Naive thymus-derived CD8-positive, alpha-beta T cell (primary cell): ENCODE measurements around the gene CRIP2. TPM values are rescaled to one million over a fixed set of nuclear protein-coding genes. Genes with fewer than 3 reads are reported as not detected.

Experiments
- ATAC-seq, 2 donors: fragments of 150-1000 bp; cut with Tn5 transposase in 1 of 2; sonication (Bioruptor Pico), chemical (Tn5 transposase) in 1 of 2; 1 replicate in 1 of 2; 2 replicates in 1 of 2; pipeline ENCODE4 v1.10.0; 2021; ENCODE audit warnings: mild to moderate bottlenecking in 2 of 2, moderate library complexity in 2 of 2
- POLR2A ChIA-PET: fragments of 350-600 bp; sonication (Branson Sonifier 250); formaldehyde crosslinking; loops from one replicate; lab custom pipeline; 2021; ENCODE audit warnings: antibody characterized with exemption; lab: Charles Lee
- DNase-seq, 10 donors: peaks; one replicate each; pipeline versions ENCODE4 v3.0.0 to v3.0.0-alpha.2; 2020 to 2022
- H3K27ac Mint-ChIP-seq, 10 donors: one replicate each; pipeline ENCODE4 v1.8.0; 2020 to 2022; ENCODE audit warnings: mild to moderate bottlenecking in 10 of 10, mixed read lengths in 10 of 10, moderate library complexity in 4 of 10, inconsistent platforms in 1 of 10
- H3K27me3 Mint-ChIP-seq, 5 donors: one replicate each; pipeline ENCODE4 v1.8.0; 2021 to 2022; ENCODE audit warnings: mixed read lengths in 5 of 5
- H3K36me3 Mint-ChIP-seq, 3 donors: one replicate each; pipeline ENCODE4 v1.8.0; 2020 to 2022; ENCODE audit warnings: mixed read lengths in 3 of 3, mild to moderate bottlenecking in 2 of 3, inconsistent platforms in 1 of 3
- H3K4me1 Mint-ChIP-seq, 4 donors: one replicate each; pipeline ENCODE4 v1.8.0; 2021 to 2022; ENCODE audit warnings: mixed read lengths in 4 of 4
- H3K4me3 Mint-ChIP-seq, 10 donors: one replicate each; pipeline ENCODE4 v1.8.0; 2020 to 2022; ENCODE audit warnings: mild to moderate bottlenecking in 10 of 10, mixed read lengths in 10 of 10, moderate library complexity in 6 of 10, inconsistent platforms in 1 of 10
- H3K9me3 Mint-ChIP-seq, 9 donors: one replicate each; pipeline ENCODE4 v1.8.0; 2020 to 2022; ENCODE audit warnings: mixed read lengths in 9 of 9, mild to moderate bottlenecking in 3 of 9, inconsistent platforms in 1 of 9, moderate library complexity in 1 of 9
- polyA plus RNA-seq, 3 donors: library from polyadenylated mRNA; unstranded; fragments of 300-500 nt; fragmentation: Illumina TruSeq; gene quantifications; one replicate each; pipeline ENCODE4 v1.2.3, GENCODE V29; 2021
- total RNA-seq, 8 experiments: library from RNA in 2 of 8; stranded (reverse) in 2 of 8; gene quantifications; one replicate each; pipeline ENCODE4 v1.2.3 and lab custom pipeline; 2021 to 2026

The CRIP2 gene
- total and polyA plus RNA-seq, 5 experiments from 2014 or later: 2.2 to 86.9 (median 21.1) TPM

GRCh38 chr14:105445901-105446845 lies 28.4 kb upstream of the CRIP2 start:
- H3K4me1 Mint-ChIP-seq: peaks cover 0 to 5% (median 4%) of the 10 kb centered on the region in 4 donors
- H3K9me3 Mint-ChIP-seq: no peaks in the 10 kb centered on the region
- peak overlapping the region in 1 of 10 donors; percentile 47 for H3K27ac Mint-ChIP-seq
- no peak overlapping the region for H3K4me3 Mint-ChIP-seq
- peaks cover 0 to 8% (median 3%) of the 10 kb centered on the region in 3 donors for H3K36me3 Mint-ChIP-seq
- POLR2A ChIA-PET: interaction anchor here (1.5 kb wide), 1 partner anchor 30 kb away, joined by 6 read pairs; no protein-coding TSS in a partner anchor
- no peaks in the 10 kb centered on the region for H3K27me3 Mint-ChIP-seq
- no peak for ATAC-seq
- peak in 1 of 10 donors; percentile 47 for DNase-seq

DNA sequence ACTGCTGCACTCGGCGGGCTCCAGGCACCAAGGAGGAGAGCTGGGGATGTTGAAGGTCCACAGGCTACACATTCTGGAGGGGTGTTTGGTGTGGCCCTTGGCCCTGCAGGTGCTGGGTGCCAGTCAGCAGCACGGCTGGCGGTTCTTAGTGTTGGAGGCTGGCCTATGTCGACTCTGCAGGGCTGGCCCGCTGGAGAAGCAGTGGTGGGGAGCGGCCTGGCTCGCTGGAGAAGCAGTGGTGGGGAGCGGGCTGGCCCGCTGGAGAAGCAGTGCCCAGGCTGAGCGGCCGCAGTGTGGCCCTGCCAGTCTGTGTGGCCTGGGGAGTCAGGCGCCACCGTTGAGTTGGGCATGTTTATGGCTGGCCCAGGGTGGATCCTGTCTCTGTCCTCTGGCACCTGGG lies 27.6 kb upstream of the CRIP2 start:
- peaks cover 0 to 7% (median 0%) of the 10 kb centered on the region in 3 donors for H3K36me3 Mint-ChIP-seq
- H3K4me1 Mint-ChIP-seq: peaks cover 0 to 2% (median under 1%) of the 10 kb centered on the region in 4 donors
- DNase-seq (peak in 1 of 10 donors; percentile 62), ATAC-seq (no peak)
- H3K27me3 Mint-ChIP-seq: no peaks in the 10 kb centered on the region
- H3K9me3 Mint-ChIP-seq: no peaks in the 10 kb centered on the region
- POLR2A ChIA-PET: interaction anchor here (1.3 kb wide), 1 partner anchor 42 kb away, joined by 4 read pairs; no protein-coding TSS in a partner anchor
- no peak overlapping the region for H3K27ac Mint-ChIP-seq
- no peak overlapping the region for H3K4me3 Mint-ChIP-seq

DNA sequence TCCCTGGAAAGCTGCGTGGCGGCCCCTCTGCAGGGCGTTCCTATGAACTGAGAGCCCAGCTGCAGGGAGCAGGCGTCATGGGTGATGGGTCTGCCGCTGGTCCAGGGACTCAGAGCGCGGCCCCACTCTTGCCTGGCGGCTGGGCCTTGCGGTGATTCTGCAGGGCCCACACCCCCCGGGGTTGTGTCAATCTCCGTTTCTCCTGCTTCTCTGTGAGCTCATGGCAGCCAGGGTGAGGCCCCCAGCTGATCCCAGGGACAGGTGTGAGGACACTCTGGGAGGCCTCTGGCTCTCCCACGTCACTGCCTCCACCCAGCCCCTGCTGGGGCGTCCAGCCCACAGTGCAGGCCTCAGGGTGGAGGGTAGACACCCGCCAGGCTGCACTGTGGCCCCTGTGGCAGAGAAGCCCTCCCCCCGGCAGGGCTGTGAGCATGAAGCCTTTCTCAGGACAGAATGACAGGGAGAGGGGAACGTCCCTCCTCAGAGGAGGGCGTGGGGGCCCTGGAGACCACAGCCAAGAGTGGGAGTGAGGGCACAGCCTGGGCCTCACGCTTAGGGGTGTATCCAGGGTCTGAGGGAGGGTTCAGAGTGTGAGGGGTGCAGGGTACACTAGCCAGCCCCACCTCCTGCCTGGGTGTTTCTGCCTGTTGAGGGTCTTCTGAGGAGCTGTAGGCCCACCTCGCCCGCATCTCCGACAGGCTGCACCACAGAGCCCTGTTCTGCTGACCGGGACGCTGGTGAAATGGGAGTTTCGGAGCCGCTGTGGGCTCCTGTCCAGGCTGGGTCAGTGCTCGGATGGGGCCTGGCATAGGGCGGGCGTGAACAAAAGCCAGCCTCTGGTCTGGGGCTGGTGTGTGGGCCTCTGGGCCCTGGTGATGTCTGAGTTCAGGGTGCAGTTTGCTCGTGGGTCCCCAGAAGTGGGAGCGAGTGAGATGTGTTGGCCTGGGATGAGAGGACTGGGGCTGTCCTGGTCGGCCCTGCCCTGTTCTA lies 26.7 kb upstream of the CRIP2 start:
- peaks cover 0 to 4% (median 0%) of the 10 kb centered on the region in 4 donors for H3K4me1 Mint-ChIP-seq
- DNase-seq (peak in 1 of 10 donors; percentile 51), ATAC-seq (no peak)
- POLR2A ChIA-PET: interaction anchor here (0.9 to 1.5 kb wide), 3 partner anchors 29 to 42 kb away, joined by 4 read pairs; partner anchors contain the start of gene MTA1
- no peaks in the 10 kb centered on the region for H3K9me3 Mint-ChIP-seq
- no peak overlapping the region for H3K4me3 Mint-ChIP-seq
- no peaks in the 10 kb centered on the region for H3K27me3 Mint-ChIP-seq
- peaks cover 0 to 14% (median 0%) of the 10 kb centered on the region in 3 donors for H3K36me3 Mint-ChIP-seq
- H3K27ac Mint-ChIP-seq: peak overlapping the region in 3 of 10 donors; percentile 5 to 31 (median 11)

GRCh38 chr14:105448706-105449111 lies 25.9 kb upstream of the CRIP2 start:
- peaks cover 0 to 18% (median 0%) of the 10 kb centered on the region in 3 donors for H3K36me3 Mint-ChIP-seq
- POLR2A ChIA-PET: interaction anchor here (0.9 to 1.5 kb wide), 2 partner anchors 29 to 42 kb away, joined by 4 read pairs; partner anchors contain the start of gene MTA1
- peaks cover 0 to 4% (median 0%) of the 10 kb centered on the region in 4 donors for H3K4me1 Mint-ChIP-seq
- DNase-seq: peak; percentile 49 to 80 (median 66)
- H3K27me3 Mint-ChIP-seq: no peaks in the 10 kb centered on the region
- peak; percentile 98 to 99 for ATAC-seq
- peak overlapping the region in 1 of 10 donors; percentile 31 for H3K27ac Mint-ChIP-seq
- no peak overlapping the region for H3K4me3 Mint-ChIP-seq
- H3K9me3 Mint-ChIP-seq: no peaks in the 10 kb centered on the region

DNA sequence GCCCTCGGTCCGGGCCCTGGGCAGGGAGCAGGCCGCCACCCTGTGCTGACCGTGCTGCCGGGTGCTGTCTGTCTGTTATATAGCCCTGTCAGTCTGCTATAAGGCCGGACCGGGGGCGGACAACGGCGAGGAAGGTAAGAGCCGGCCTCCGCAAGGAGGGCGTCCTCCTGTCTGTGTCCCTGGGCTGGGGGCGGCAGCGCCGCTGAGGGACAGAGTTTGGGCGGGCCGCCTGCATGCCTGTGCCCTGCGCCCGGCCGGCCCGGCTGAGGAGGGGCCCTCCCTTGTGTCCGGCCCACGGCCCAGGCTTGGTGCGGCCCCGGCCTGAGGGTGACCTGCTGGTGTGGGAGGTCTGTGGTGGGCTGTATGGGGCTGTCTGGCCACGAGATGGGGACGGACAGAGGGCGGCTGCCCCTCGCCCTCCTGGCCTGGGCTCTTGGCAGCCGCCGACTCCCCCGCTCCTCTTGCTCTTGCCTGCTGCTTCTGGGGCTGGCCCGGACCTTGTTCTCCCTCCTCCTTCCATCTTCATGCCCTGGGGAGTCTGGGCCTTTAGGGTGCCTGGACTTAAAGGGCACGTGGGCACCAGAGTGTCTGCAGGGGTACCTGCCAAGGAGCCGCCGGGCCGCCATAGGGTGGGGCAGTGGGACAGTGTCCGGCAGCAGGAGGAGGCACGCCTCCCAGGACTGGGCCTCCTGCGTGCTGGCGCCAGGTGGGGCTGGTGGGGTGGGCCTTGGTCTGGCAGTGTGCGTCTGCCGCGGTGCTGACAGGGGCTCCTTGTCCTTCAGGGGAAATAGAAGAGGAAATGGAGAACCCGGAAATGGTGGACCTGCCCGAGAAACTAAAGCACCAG lies 25.1 kb upstream of the CRIP2 start:
- Mint-ChIP-seq H3K27ac (no peak overlapping the region), H3K36me3 (peaks cover 0 to 24% (median 0%) of the 10 kb centered on the region in 3 donors), H3K27me3 (no peaks in the 10 kb centered on the region), H3K9me3 (no peaks in the 10 kb centered on the region), H3K4me1 (peaks cover 0 to 4% (median 0%) of the 10 kb centered on the region in 4 donors), H3K4me3 (no peak overlapping the region)
- DNase-seq (peak in 1 of 10 donors; percentile 53), ATAC-seq (no peak)
- POLR2A ChIA-PET: interaction anchor here (1.1 kb wide), 1 partner anchor 40 kb away, joined by 6 read pairs; no protein-coding TSS in a partner anchor

DNA sequence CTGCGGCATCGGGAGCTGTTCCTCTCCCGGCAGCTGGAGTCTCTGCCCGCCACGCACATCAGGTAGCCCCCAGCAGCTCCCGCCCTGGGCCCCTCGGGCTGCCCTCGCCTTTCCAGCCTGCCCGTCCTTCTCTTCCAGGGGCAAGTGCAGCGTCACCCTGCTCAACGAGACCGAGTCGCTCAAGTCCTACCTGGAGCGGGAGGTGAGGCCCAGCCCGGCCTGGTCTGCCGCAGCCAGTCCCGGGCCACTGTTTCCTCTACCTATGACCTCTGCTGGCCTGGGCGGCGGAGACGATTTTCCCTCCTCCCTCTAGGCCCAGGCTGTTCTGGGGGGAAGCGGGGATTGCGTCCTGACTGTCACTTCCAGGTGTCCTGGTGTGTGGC lies 24.5 kb upstream of the CRIP2 start:
- Mint-ChIP-seq H3K27me3 (no peaks in the 10 kb centered on the region), H3K27ac (no peak overlapping the region), H3K9me3 (no peaks in the 10 kb centered on the region), H3K4me3 (no peak overlapping the region), H3K36me3 (peaks cover 0 to 29% (median 0%) of the 10 kb centered on the region in 3 donors), H3K4me1 (peaks cover 0 to 4% (median 0%) of the 10 kb centered on the region in 4 donors)
- POLR2A ChIA-PET: interaction anchor here (1.1 kb wide), 1 partner anchor 40 kb away, joined by 6 read pairs; no protein-coding TSS in a partner anchor
- DNase-seq (peak in 1 of 10 donors; percentile 58), ATAC-seq (no peak)

DNA sequence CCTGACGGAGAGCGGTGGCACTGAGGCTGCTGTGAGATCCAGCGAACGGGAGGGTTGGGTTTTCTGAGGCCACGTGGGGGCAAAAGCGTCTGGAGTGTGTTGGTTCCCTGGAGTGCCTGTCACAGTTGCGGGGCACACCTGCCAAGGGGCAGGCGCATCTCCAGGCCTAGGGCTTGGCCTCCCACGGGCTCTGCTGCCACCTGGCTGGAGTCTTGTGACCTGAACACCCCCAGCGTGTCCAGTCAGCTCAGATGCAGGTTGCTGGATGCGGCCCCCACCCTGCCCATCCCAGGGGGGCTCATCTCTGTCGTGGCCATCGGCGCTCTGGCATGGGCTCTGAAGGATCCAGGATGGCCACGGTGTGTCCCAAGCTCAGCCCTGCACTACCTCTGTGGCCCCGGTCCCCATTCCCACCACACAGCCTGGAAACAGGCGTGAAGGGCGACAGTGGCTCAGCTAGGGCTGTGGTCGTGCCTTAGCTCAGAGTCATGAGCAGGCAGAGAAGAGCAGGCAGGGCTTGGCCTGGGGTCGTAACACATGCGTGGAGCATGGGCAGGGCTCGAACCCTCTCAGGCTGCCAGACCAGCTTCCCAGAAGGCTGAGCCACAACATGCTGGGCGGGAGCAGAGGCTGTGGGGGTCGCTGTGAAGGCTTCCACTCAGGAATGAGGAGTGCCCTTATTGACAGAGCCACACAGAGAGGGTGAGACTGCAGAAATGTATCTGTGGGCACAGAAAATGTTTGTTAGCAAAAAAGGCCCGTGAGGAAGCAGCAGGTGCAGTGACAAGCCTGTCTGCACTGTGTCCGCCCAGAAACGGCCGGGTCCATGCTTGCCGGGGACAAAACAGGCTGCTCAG lies 23.5 kb upstream of the CRIP2 start:
- POLR2A ChIA-PET: interaction anchor here (1.1 to 1.5 kb wide), 2 partner anchors 39 to 41 kb away, joined by 3 to 6 read pairs; no protein-coding TSS in a partner anchor
- H3K4me3 Mint-ChIP-seq: no peak overlapping the region
- peak in 1 of 10 donors; percentile 50 for DNase-seq
- no peak for ATAC-seq
- H3K27me3 Mint-ChIP-seq: no peaks in the 10 kb centered on the region
- peak overlapping the region in 1 of 10 donors; percentile 40 for H3K27ac Mint-ChIP-seq
- H3K9me3 Mint-ChIP-seq: no peaks in the 10 kb centered on the region
- H3K4me1 Mint-ChIP-seq: peaks cover 0 to 6% (median 1%) of the 10 kb centered on the region in 4 donors
- H3K36me3 Mint-ChIP-seq: peaks cover 0 to 35% (median 0%) of the 10 kb centered on the region in 3 donors

- H3K4me3 Mint-ChIP-seq: no peak overlapping the region
- H3K4me1 Mint-ChIP-seq: peaks cover 0 to 6% (median 1%) of the 10 kb centered on the region in 4 donors
- H3K27ac Mint-ChIP-seq: no peak overlapping the region
- no peaks in the 10 kb centered on the region for H3K27me3 Mint-ChIP-seq
- DNase-seq (no peak), ATAC-seq (no peak)
- peaks cover 0 to 35% (median 0%) of the 10 kb centered on the region in 3 donors for H3K36me3 Mint-ChIP-seq
- POLR2A ChIA-PET: interaction anchor here (1.3 kb wide), 1 partner anchor 28 kb away, joined by 7 read pairs; no protein-coding TSS in a partner anchor
- H3K9me3 Mint-ChIP-seq: no peaks in the 10 kb centered on the region
Measured at GRCh38 chr14:105452963-105453362, 21.7 kb upstream of the CRIP2 start.

- DNase-seq: no peak
- no peak overlapping the region for H3K27ac Mint-ChIP-seq
- POLR2A ChIA-PET: no interaction called here
- H3K4me1 Mint-ChIP-seq: peaks cover 0 to 6% (median 1%) of the 10 kb centered on the region in 4 donors
- ATAC-seq: no peak
- no peaks in the 10 kb centered on the region for H3K9me3 Mint-ChIP-seq
- peaks cover 0 to 35% (median 0%) of the 10 kb centered on the region in 3 donors for H3K36me3 Mint-ChIP-seq
- H3K27me3 Mint-ChIP-seq: no peaks in the 10 kb centered on the region
- no peak overlapping the region for H3K4me3 Mint-ChIP-seq
Measured at GRCh38 chr14:105453847-105454246, 20.8 kb upstream of the CRIP2 start.

- Mint-ChIP-seq H3K4me1 (peaks cover 0 to 6% (median 1%) of the 10 kb centered on the region in 4 donors), H3K4me3 (no peak overlapping the region), H3K36me3 (peaks cover 0 to 35% (median 0%) of the 10 kb centered on the region in 3 donors), H3K27ac (no peak overlapping the region), H3K9me3 (no peaks in the 10 kb centered on the region), H3K27me3 (no peaks in the 10 kb centered on the region)
- ATAC-seq: no peak
- DNase-seq: no peak
- POLR2A ChIA-PET: no interaction called here
Measured at GRCh38 chr14:105455086-105455640, 19.5 kb upstream of the CRIP2 start.
